ENCODE measurements around the gene DYNLL2. TPM values are rescaled to one million over a fixed set of nuclear protein-coding genes. Genes with fewer than 3 reads are reported as not detected.

DYNLL2 gene
- total and polyA plus RNA-seq, 10 donors = 9.9 to 29.7 (median 22.9) TPM

DNA sequence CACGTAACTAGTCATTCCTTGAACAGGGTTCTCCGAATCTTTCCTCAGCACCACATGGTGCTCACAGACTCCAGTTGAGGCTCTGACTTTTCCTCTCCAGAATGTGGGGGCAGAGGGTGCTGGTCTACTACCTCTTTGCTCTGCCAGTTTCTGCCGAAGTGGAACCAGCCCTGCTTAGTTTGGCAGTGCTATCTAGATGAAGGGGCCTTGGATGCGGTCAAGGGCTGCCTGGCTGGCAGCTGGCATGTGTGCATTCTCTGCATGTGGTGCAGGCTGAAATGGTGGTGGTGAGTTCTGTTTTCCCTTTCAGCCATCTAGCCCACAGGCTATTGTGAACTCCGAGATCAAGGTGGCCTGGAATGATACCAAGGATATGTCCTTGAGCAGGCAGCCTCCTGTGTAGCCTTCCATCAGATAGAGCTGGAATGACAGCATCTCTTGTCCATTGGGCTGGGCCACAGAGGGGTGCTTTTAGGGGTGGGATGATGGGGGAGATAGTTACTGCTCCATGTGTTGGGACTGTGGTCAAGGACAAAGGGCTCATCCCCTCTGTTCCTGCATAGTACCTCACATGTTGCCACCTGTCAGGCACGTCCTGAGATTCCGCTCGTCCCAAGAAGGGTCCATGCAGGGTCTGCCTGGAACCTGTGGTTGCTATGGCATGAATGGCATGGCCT lies 2.0 kb downstream of the DYNLL2 start:
- peaks cover 18 to 65% (median 46%) of the 10 kb centered on the region in 6 donors for H3K4me1 ChIP-seq
- no peak for DNase-seq
- intact Hi-C loops (cut with DNase I; ENCODE audit: low total_unique reads) = loop anchor here (10.0 kb wide), 1 partner anchor 80 kb away; the partner anchor contains the start of gene SRSF1
- peak overlapping the region in 6 of 8 donors; percentile 94 to 99 (median 97) for H3K27ac ChIP-seq
- H3K36me3 ChIP-seq = peaks cover 0 to 53% (median 30%) of the 10 kb centered on the region in 6 donors
- H3K9me3 ChIP-seq = no peaks in the 10 kb centered on the region
- no peak for TF ChIP-seq POLR2AphosphoS5 (IDR thresholded peaks at IDR 0.05)
- TF ChIP-seq, protein P1, sequence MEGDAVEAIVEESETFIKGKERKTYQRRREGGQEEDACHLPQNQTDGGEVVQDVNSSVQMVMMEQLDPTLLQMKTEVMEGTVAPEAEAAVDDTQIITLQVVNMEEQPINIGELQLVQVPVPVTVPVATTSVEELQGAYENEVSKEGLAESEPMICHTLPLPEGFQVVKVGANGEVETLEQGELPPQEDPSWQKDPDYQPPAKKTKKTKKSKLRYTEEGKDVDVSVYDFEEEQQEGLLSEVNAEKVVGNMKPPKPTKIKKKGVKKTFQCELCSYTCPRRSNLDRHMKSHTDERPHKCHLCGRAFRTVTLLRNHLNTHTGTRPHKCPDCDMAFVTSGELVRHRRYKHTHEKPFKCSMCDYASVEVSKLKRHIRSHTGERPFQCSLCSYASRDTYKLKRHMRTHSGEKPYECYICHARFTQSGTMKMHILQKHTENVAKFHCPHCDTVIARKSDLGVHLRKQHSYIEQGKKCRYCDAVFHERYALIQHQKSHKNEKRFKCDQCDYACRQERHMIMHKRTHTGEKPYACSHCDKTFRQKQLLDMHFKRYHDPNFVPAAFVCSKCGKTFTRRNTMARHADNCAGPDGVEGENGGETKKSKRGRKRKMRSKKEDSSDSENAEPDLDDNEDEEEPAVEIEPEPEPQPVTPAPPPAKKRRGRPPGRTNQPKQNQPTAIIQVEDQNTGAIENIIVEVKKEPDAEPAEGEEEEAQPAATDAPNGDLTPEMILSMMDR (IDR thresholded peaks at IDR 0.05 in 8 of 11, conservative IDR thresholded peaks at IDR 0.05 in 3 of 11) = no peak
- TF ChIP-seq POLR2A (IDR thresholded peaks at IDR 0.05) = no peak
- no peaks in the 10 kb centered on the region for H3K27me3 ChIP-seq (replicated peaks in 1 of 7)
- WGBS, 5 donors = 74 to 86% (median 76%) methylated on average over 8 of the region's 8 CpGs
- peak overlapping the region in 4 of 8 donors; percentile 83 to 99 (median 99) for H3K4me3 ChIP-seq

- TF ChIP-seq POLR2AphosphoS5 (IDR thresholded peaks at IDR 0.05) = no peak
- no peak for TF ChIP-seq POLR2A (IDR thresholded peaks at IDR 0.05)
- TF ChIP-seq, protein P1 (IDR thresholded peaks at IDR 0.05 in 8 of 11, conservative IDR thresholded peaks at IDR 0.05 in 3 of 11) = no peak
- no peak overlapping the region for H3K4me3 ChIP-seq
- no peak overlapping the region for H3K27ac ChIP-seq
- intact Hi-C loops (cut with DNase I; ENCODE audit: low total_unique reads) = loop anchor here (10.0 kb wide), 1 partner anchor 82 kb away; the partner anchor contains the start of gene SRSF1
- no peak for DNase-seq
- H3K4me1 ChIP-seq = peaks cover 18 to 65% (median 46%) of the 10 kb centered on the region in 6 donors
- peaks cover 0 to 71% (median 45%) of the 10 kb centered on the region in 6 donors for H3K36me3 ChIP-seq
- H3K27me3 ChIP-seq (replicated peaks in 1 of 7) = no peaks in the 10 kb centered on the region
- WGBS, 5 donors = 83 to 94% (median 87%) methylated on average over 8 of the region's 8 CpGs
- no peaks in the 10 kb centered on the region for H3K9me3 ChIP-seq
These were observed 3.7 kb downstream of the DYNLL2 start for GRCh38 chr17:58086953-58087352.

- H3K4me3 ChIP-seq = no peak overlapping the region
- H3K4me1 ChIP-seq = peaks cover 15 to 56% (median 39%) of the 10 kb centered on the region in 6 donors
- WGBS, 5 donors = 82 to 90% (median 87%) methylated on average over 5 of the region's 5 CpGs
- H3K9me3 ChIP-seq = no peaks in the 10 kb centered on the region
- H3K27me3 ChIP-seq (replicated peaks in 1 of 7) = no peaks in the 10 kb centered on the region
- DNase-seq = no peak
- H3K36me3 ChIP-seq = peaks cover 0 to 88% (median 62%) of the 10 kb centered on the region in 6 donors
- intact Hi-C loops (cut with DNase I; ENCODE audit: low total_unique reads) = loop anchor here (10.0 kb wide), 1 partner anchor 84 kb away; the partner anchor contains the start of gene SRSF1
- TF ChIP-seq, protein P1 (IDR thresholded peaks at IDR 0.05 in 8 of 11, conservative IDR thresholded peaks at IDR 0.05 in 3 of 11) = no peak
- no peak for TF ChIP-seq POLR2A (IDR thresholded peaks at IDR 0.05)
- H3K27ac ChIP-seq = no peak overlapping the region
These were observed 5.4 kb downstream of the DYNLL2 start for GRCh38 chr17:58088624-58089023.

GRCh38 chr17:58089111-58089510 lies 5.9 kb downstream of the DYNLL2 start:
- Histone ChIP-seq H3K27me3 (replicated peaks in 1 of 7) (no peaks in the 10 kb centered on the region), H3K27ac (no peak overlapping the region), H3K4me1 (peaks cover 15 to 54% (median 38%) of the 10 kb centered on the region in 6 donors), H3K36me3 (peaks cover 0 to 93% (median 65%) of the 10 kb centered on the region in 6 donors), H3K9me3 (no peaks in the 10 kb centered on the region), H3K4me3 (no peak overlapping the region)
- WGBS, 5 donors = 89 to 96% (median 94%) methylated on average over 11 of the region's 11 CpGs
- TF ChIP-seq, protein P1 (IDR thresholded peaks at IDR 0.05 in 8 of 11, conservative IDR thresholded peaks at IDR 0.05 in 3 of 11) = no peak
- TF ChIP-seq POLR2A (IDR thresholded peaks at IDR 0.05) = no peak
- no peak for TF ChIP-seq POLR2AphosphoS5 (IDR thresholded peaks at IDR 0.05)
- DNase-seq = no peak
- intact Hi-C loops (cut with DNase I; ENCODE audit: low total_unique reads) = loop anchor here (10.0 kb wide), 1 partner anchor 84 kb away; the partner anchor contains the start of gene SRSF1

All from spleen (tissue), 11 donors.